ENCODE results near the gene CTF1. TPM values are rescaled to one million over a fixed set of nuclear protein-coding genes. Genes with fewer than 3 reads are reported as not detected.

Gene CTF1
- total and polyA plus RNA-seq, 4 donors: 0.19 to 0.75 (median 0.35) TPM; not detected in 1

DNA sequence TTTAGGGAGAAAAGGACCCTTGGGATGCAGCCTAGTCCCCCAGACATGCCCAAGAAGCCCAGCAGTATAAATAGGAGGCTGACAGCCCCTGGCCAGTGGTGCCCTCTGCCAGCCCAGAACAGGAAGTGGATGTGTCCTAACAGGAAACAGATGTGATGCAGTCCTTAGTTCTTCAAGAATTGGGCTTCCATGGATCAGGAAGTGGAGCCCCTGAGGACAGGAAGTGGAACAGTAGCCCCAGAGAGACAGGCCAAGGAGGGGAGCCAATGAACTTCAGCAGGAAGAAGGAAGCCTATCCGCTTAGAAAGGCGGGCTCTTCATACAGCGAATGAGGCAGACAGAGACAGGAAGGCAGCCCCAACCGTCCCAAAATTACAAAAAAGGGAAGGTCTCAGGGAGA, 7.2 kb downstream of the CTF1 start:
- 81% methylated on average over 4 of the region's 4 CpGs for WGBS
- peak overlapping the region in 1 of 2 donors; percentile 65 for H3K27ac ChIP-seq (ENCODE audit: low read depth in 1 of 2, low read length in 2 of 2)
- no peak overlapping the region for H3K4me3 ChIP-seq (ENCODE audit: low read depth in 1 of 3, low read length in 3 of 3)
- no peaks in the 10 kb centered on the region for H3K36me3 ChIP-seq (ENCODE audit: control insufficient read depth in 4 of 4, insufficient read depth in 3 of 4, low read depth in 1 of 4, low read length in 3 of 4)
- H3K9ac ChIP-seq (ENCODE audit: low read depth in 1 of 2, low read length in 2 of 2): no peak overlapping the region
- TF ChIP-seq EGR1 (IDR thresholded peaks at IDR 0.05; ENCODE audit: low read depth in 2 of 2) (no peak), TAF1 (conservative IDR thresholded peaks at IDR 0.05) (no peak), GABPA (IDR thresholded peaks at IDR 0.05 in 1 of 2, conservative IDR thresholded peaks at IDR 0.05 in 1 of 2) (peak; percentile 46 to 72), YY1 (IDR thresholded peaks at IDR 0.05) (no peak), NR2F2 (IDR thresholded peaks at IDR 0.05) (no peak), RXRA (IDR thresholded peaks at IDR 0.05) (no peak), FOXA1 (IDR thresholded peaks at IDR 0.05) (no peak), HNF4A (conservative IDR thresholded peaks at IDR 0.05) (no peak)
- TF ChIP-seq, protein P1, sequence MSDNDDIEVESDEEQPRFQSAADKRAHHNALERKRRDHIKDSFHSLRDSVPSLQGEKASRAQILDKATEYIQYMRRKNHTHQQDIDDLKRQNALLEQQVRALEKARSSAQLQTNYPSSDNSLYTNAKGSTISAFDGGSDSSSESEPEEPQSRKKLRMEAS (IDR thresholded peaks at IDR 0.05): no peak
- H3K4me1 ChIP-seq (ENCODE audit: control insufficient read depth in 4 of 4, insufficient read depth in 4 of 4, low read length in 3 of 4): peaks cover 0 to 19% (median 6%) of the 10 kb centered on the region in 4 donors
- H3K27me3 ChIP-seq (ENCODE audit: control insufficient read depth in 4 of 4, insufficient read depth in 4 of 4, low read length in 3 of 4): no peaks in the 10 kb centered on the region
- H3K9me3 ChIP-seq (ENCODE audit: control insufficient read depth in 4 of 4, low read length in 3 of 4): no peaks in the 10 kb centered on the region
- DNase-seq (ENCODE audit: low spot score): no peak

DNA sequence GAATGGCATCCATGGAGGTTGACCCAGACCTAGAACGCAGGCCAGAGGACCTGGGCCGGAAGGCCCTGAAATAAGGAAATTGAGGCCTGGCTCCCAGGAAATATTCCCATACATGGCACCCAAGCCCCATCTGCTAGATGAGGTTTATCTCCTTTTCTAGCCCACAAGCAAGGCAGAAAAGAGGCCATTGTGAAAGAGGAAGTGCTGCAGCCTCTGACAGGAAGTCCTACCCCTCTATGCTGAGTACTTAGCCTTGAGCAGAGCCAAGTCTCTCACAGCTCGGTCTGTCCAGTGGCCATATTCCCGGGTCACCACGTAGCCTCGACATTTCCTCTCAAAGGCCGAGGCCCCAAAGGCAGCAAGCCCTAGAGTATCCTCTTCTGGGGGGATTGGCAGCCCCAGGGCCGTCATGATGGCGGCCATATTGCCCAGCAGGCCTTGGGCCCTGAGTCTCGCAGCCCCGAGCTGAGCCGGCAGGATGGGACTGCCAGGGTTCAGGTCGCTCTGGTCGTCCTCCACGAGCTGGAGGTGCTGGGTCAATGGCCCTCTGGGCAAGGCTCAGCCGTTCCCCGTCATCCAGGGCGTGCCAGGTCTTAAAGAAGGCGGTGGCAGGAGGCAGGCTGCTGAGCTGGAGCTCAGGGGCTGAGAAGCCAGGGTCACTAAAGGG, 7.8 kb downstream of the CTF1 start:
- no peak for DNase-seq (ENCODE audit: low spot score)
- TF ChIP-seq FOXA2 (IDR thresholded peaks at IDR 0.05) (no peak), HNF4A (conservative IDR thresholded peaks at IDR 0.05) (no peak), FOXA1 (IDR thresholded peaks at IDR 0.05) (no peak), NR2F2 (IDR thresholded peaks at IDR 0.05) (no peak), JUND (IDR thresholded peaks at IDR 0.05) (no peak), GABPA (IDR thresholded peaks at IDR 0.05 in 1 of 2, conservative IDR thresholded peaks at IDR 0.05 in 1 of 2) (no peak), YY1 (IDR thresholded peaks at IDR 0.05) (no peak), TAF1 (conservative IDR thresholded peaks at IDR 0.05) (no peak), EGR1 (IDR thresholded peaks at IDR 0.05; ENCODE audit: low read depth in 2 of 2) (no peak), RAD21 (IDR thresholded peaks at IDR 0.05) (no peak), SP1 (IDR thresholded peaks at IDR 0.05) (no peak), RXRA (IDR thresholded peaks at IDR 0.05) (no peak)
- TF ChIP-seq, protein P1 (IDR thresholded peaks at IDR 0.05): no peak
- TF ChIP-seq, protein P2, sequence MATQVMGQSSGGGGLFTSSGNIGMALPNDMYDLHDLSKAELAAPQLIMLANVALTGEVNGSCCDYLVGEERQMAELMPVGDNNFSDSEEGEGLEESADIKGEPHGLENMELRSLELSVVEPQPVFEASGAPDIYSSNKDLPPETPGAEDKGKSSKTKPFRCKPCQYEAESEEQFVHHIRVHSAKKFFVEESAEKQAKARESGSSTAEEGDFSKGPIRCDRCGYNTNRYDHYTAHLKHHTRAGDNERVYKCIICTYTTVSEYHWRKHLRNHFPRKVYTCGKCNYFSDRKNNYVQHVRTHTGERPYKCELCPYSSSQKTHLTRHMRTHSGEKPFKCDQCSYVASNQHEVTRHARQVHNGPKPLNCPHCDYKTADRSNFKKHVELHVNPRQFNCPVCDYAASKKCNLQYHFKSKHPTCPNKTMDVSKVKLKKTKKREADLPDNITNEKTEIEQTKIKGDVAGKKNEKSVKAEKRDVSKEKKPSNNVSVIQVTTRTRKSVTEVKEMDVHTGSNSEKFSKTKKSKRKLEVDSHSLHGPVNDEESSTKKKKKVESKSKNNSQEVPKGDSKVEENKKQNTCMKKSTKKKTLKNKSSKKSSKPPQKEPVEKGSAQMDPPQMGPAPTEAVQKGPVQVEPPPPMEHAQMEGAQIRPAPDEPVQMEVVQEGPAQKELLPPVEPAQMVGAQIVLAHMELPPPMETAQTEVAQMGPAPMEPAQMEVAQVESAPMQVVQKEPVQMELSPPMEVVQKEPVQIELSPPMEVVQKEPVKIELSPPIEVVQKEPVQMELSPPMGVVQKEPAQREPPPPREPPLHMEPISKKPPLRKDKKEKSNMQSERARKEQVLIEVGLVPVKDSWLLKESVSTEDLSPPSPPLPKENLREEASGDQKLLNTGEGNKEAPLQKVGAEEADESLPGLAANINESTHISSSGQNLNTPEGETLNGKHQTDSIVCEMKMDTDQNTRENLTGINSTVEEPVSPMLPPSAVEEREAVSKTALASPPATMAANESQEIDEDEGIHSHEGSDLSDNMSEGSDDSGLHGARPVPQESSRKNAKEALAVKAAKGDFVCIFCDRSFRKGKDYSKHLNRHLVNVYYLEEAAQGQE (IDR thresholded peaks at IDR 0.05): no peak
- TF ChIP-seq, protein P3, sequence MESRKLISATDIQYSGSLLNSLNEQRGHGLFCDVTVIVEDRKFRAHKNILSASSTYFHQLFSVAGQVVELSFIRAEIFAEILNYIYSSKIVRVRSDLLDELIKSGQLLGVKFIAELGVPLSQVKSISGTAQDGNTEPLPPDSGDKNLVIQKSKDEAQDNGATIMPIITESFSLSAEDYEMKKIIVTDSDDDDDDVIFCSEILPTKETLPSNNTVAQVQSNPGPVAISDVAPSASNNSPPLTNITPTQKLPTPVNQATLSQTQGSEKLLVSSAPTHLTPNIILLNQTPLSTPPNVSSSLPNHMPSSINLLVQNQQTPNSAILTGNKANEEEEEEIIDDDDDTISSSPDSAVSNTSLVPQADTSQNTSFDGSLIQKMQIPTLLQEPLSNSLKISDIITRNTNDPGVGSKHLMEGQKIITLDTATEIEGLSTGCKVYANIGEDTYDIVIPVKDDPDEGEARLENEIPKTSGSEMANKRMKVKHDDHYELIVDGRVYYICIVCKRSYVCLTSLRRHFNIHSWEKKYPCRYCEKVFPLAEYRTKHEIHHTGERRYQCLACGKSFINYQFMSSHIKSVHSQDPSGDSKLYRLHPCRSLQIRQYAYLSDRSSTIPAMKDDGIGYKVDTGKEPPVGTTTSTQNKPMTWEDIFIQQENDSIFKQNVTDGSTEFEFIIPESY (IDR thresholded peaks at IDR 0.05): no peak
- TF ChIP-seq, protein P4, sequence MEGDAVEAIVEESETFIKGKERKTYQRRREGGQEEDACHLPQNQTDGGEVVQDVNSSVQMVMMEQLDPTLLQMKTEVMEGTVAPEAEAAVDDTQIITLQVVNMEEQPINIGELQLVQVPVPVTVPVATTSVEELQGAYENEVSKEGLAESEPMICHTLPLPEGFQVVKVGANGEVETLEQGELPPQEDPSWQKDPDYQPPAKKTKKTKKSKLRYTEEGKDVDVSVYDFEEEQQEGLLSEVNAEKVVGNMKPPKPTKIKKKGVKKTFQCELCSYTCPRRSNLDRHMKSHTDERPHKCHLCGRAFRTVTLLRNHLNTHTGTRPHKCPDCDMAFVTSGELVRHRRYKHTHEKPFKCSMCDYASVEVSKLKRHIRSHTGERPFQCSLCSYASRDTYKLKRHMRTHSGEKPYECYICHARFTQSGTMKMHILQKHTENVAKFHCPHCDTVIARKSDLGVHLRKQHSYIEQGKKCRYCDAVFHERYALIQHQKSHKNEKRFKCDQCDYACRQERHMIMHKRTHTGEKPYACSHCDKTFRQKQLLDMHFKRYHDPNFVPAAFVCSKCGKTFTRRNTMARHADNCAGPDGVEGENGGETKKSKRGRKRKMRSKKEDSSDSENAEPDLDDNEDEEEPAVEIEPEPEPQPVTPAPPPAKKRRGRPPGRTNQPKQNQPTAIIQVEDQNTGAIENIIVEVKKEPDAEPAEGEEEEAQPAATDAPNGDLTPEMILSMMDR (IDR thresholded peaks at IDR 0.05; ENCODE audit: low read depth, low read length, missing input control): no peak
- TF ChIP-seq, protein P5, sequence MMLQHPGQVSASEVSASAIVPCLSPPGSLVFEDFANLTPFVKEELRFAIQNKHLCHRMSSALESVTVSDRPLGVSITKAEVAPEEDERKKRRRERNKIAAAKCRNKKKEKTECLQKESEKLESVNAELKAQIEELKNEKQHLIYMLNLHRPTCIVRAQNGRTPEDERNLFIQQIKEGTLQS (IDR thresholded peaks at IDR 0.05): no peak
- H3K27me3 ChIP-seq (ENCODE audit: control insufficient read depth in 4 of 4, insufficient read depth in 4 of 4, low read length in 3 of 4): no peaks in the 10 kb centered on the region
- peaks cover 0 to 19% (median 6%) of the 10 kb centered on the region in 4 donors for H3K4me1 ChIP-seq (ENCODE audit: control insufficient read depth in 4 of 4, insufficient read depth in 4 of 4, low read length in 3 of 4)
- peak overlapping the region in 1 of 2 donors; percentile 65 for H3K27ac ChIP-seq (ENCODE audit: low read depth in 1 of 2, low read length in 2 of 2)
- H3K9me3 ChIP-seq (ENCODE audit: control insufficient read depth in 4 of 4, low read length in 3 of 4): no peaks in the 10 kb centered on the region
- no peaks in the 10 kb centered on the region for H3K36me3 ChIP-seq (ENCODE audit: control insufficient read depth in 4 of 4, insufficient read depth in 3 of 4, low read depth in 1 of 4, low read length in 3 of 4)
- no peak overlapping the region for H3K9ac ChIP-seq (ENCODE audit: low read depth in 1 of 2, low read length in 2 of 2)
- 85% methylated on average over 19 of the region's 19 CpGs for WGBS
- no peak overlapping the region for H3K4me3 ChIP-seq (ENCODE audit: low read depth in 1 of 3, low read length in 3 of 3)
